Esophagus squamous epithelium (tissue), 4 donors: ENCODE data around the gene HEG1.

Source experiments
- CTCF ChIP-seq, 6 experiments: fragments of 450-650 bp in 4 of 6; fragments of 200-600 bp in 2 of 6; sonication (generic) in 2 of 6; IDR thresholded peaks; one replicate each; pipeline ENCODE4 v1.5.1; 2016 to 2019; ENCODE audit warnings: antibody characterized with exemption in 6 of 6, mild to moderate bottlenecking in 4 of 6, moderate library complexity in 4 of 6
- POLR2A ChIP-seq, 4 donors: fragments of 450-650 bp; IDR thresholded peaks; one replicate each; pipeline ENCODE4 v1.6.1; 2017; ENCODE audit warnings: antibody characterized with exemption in 4 of 4, mild to moderate bottlenecking in 4 of 4, moderate library complexity in 3 of 4

DNA sequence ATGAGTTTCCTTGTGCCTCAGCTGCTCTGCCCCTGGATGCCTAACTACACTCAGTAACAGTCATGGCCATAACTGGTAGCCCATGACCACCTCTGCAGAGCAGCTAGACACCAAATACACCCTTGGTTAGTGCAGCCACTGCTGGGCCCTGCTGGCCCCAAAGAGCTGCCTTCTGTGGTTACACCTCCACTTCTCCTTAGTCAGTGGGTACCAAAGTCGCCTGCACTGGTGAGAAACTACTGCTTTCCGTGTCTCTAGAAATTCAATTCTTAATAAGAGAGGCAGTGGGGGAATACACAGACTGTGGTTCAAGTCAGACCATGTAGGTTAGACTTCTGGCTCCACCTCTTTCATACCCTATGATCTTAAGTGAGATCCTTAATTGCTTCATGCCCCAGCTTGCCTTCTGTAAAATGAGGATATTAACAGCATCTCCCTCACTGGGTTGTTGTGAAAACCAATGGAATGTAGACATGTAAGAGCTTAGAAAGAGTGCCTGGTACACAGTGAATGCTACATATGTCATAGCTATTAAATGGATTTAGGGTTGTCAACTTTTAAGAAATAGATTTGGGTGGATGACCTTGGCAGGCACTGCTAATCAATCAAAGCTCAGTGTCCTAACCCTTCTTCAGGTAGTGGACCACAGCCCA is 18.2 kb downstream of the HEG1 start:
- no peak for TF ChIP-seq CTCF (IDR thresholded peaks at IDR 0.05)
- no peak for TF ChIP-seq POLR2A (IDR thresholded peaks at IDR 0.05)
